ENCODE results near the gene POLR1G.

Gene POLR1G, protein sequence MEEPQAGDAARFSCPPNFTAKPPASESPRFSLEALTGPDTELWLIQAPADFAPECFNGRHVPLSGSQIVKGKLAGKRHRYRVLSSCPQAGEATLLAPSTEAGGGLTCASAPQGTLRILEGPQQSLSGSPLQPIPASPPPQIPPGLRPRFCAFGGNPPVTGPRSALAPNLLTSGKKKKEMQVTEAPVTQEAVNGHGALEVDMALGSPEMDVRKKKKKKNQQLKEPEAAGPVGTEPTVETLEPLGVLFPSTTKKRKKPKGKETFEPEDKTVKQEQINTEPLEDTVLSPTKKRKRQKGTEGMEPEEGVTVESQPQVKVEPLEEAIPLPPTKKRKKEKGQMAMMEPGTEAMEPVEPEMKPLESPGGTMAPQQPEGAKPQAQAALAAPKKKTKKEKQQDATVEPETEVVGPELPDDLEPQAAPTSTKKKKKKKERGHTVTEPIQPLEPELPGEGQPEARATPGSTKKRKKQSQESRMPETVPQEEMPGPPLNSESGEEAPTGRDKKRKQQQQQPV

DNA sequence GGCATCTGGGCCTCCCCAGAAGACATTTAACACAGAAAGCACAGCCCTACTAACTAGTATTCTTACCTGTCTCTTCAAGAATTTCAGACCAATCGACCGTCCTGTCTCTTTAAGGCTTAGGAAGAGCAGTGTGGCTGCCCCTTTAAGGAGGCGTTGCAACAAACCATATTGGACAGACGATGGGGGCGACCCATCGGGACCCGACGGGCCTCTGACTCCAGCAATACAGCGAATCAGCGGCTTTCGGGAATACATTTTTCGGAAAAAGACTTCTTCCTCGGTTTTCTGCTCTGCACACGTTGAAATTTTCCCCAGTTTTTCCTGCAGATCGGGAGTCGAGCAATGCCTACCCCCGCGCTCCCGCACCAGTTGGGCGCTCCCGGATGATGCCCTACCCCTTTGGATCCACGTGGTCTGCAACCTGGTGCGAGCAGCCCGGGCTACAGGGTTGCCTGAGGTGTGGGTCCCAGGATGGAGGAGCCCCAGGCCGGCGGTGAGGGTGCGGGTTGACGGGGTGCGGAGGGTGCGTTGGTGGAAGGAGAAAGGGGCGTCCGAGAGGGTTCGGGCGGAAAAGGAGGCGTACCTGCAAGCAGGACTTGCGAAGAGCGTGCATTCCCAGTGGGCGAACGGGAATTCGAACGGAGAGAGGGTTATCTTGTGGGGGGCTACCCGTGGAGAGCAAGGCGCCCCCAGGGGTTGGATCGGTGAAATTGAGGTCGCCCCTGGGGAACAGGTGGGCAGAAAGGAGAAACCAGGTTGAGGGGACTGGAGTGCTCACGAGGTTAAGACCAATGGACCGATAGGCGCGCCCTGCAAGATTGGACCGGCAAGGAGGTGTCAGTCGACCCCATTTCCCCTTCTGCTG, at the start of gene POLR1G:
Gene POLR1G, plus strand, starts transcription at position 419 of the 865 bp plus-strand sequence. Its CDS starts 53 bp downstream, at position 472.
- peak; percentile 87 for DNase-seq (ENCODE audit: low spot score)

DNA sequence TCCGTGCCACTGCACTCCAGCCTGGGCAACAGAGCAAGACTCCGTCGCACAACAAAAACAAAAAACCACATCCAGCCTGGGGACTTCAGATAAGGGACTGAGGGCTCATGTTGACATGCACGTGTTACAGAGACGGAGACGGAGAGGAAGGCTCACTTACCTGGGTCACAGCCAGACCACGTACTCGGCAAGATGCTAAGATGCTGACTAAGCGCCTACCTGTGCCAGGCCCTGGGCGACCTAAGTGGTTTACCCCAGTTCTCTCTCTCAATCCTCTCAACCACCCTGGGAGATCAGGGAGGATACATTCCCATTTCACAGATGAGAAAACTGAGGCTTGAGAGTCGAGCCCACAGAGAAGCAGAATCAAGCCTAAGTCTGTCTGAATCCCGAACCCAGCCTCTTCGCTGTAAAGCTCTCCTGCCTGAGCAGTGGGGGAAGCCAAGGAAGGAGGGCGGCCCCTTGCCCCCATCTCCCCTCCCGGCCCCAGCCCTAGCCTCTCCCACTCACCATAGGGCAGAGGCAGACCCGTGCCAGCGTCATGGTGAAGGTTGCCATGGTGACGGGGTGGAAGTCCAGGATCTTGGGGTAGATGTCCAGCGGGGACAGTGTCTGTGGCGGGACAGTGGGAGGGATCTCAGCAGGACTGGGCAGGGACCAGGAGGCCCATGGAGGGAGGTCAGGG, 49.5 kb upstream of the POLR1G start:
- DNase-seq (ENCODE audit: low spot score), result peak; percentile 74

DNA sequence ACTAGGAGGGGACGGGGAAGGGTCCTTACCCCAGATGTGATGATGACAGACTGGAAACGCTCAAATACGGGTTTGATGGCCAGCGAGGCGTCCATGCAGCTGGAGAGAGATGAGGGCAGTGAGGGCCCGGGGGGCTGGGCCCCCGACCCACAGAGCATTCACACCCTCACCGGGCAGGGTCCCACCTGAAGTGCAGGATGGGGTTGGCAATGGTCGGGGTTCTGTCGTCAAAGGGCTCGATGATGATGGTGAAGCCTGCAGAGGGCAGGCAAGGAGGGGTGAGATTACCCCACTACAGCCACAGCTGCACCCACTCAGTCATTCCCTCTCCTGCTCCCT, 49.0 kb upstream of the POLR1G start:
- DNase-seq (ENCODE audit: low spot score), result no peak

DNA sequence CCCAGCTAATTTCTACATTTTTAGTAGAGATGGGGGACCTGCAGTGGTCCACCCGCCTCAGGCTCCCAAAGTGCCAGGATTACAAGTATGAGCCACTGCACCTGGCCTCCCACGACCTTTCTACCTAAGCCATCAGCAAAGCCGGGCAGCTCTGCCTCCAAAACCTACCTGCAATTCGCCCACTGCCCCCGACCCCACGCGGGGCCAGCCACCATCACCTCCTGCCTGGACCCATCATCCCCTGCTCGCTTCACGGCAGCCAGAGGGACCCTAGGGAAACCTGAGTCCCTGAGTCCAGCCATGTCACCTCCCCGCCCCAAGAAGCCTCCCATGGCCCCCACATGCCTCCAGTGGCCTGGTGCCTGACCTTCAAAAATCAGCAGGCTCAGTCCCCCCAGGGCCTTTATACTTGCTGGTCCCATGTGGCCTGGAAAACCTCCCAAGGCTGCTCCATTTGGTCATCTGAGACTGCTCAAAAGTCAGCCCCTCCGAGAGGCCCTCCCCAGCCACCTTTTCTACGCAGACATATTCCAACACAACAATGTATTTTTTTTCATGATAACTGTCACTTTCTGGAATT, 48.1 kb upstream of the POLR1G start:
- DNase-seq (ENCODE audit: low spot score), result no peak

DNA sequence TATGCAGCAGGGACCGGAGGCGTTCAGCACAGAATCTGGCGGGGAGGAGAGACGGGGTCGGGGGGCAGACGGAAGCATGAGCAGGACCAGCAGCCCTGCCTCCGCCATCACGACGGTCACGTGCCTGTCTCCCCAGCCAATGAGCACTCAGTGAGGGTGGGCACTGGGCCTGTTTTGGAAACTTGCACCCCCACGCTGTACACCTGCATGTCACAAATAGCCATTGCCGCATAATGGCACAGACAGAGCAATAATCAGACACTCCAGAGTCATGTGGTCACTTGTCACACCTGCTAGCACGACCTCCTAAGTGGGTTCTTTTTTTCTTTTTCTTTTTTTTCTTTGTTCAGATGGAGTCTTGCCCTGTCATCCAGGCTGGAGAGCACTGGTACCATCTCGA, 44.8 kb upstream of the POLR1G start:
- no peak for DNase-seq (ENCODE audit: low spot score)

DNA sequence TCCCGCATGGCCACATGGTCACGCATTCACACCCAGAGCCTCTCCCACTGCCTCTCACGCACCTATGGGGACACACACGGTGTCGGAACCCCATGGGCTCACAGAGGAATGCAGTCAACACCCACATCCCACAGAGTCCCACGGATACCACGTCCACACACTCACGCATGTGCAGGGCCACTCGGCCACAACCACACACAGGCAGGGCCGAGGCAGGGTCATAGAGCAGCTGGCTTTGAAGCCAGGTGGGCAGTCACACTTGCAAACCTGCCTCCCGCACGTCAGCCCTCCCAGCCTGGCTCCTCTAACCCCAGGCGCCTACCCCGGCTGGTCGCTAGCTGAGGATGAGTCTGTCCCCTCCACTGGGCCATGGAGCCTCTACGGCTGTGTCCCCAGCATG, 44.2 kb upstream of the POLR1G start:
- DNase-seq (ENCODE audit: low spot score), result no peak

DNA sequence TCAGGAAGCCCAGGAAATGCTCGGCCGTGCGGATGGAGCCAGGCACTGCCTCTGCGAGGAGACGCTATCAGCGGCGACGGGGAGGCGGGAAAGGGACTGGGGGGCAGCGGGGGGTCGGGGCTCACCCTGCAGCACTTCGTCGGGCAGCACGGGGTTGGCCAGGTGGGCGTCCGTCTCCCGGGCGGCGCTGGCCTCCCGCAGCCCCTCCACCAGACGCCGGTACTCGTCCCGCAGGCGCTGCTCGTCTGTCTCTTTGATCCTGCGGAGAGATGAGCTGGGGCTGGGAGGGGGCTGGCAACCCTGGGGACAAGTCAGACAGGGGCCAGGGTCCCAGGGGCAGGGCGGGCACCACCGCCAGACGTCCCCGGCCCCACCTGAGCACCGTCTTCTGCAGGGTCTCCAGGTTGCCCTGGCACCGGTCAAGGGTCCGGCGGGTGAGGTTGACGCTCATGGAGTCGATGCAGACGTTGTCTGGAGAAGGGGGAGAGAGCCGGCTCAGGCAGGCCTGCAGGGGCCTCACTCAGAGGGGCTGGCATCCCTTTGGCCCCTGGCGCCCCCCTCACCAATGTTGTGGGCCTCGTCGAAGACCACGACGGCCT, 42.5 kb upstream of the POLR1G start:
- no peak for DNase-seq (ENCODE audit: low spot score)

DNA sequence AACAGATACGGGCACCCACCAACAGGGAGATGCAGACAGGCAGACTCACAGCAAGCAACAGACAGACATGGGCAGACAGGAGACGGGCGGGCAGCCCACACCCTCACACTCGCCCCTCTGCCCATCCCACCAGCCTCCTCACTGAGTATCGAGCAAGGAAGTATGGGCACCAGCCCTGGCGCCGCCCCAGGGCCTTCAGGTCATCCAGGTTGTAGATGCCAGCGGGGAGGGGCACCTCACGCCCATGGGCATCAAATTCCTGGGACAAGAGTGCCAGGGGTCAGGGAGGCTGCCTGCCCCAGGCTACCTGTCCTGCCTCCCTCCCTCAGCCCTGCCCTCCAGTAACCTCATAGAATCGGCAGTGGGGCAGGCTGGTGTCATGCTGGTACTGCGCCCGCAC, 41.7 kb upstream of the POLR1G start:
- DNase-seq (ENCODE audit: low spot score), result no peak

DNA sequence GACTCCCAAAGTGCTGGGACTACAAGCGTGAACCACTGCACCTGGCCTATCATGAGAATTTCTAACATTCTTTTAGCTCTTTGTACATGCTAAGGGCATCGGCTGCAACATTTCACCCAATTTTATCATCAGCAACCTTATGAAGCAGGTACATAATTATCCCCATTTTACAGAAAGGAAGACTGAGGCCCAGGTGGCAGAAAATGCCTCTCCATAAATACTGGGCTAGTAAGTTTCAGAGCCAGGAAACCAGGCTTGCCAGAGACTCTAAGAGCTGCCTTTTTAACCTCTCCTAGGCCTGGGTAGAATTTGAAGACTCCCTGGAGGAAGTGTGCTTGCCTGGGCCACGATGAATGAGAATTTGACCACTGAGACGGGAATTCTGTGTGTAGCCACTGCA, 38.3 kb upstream of the POLR1G start:
- no peak for DNase-seq (ENCODE audit: low spot score)

DNA sequence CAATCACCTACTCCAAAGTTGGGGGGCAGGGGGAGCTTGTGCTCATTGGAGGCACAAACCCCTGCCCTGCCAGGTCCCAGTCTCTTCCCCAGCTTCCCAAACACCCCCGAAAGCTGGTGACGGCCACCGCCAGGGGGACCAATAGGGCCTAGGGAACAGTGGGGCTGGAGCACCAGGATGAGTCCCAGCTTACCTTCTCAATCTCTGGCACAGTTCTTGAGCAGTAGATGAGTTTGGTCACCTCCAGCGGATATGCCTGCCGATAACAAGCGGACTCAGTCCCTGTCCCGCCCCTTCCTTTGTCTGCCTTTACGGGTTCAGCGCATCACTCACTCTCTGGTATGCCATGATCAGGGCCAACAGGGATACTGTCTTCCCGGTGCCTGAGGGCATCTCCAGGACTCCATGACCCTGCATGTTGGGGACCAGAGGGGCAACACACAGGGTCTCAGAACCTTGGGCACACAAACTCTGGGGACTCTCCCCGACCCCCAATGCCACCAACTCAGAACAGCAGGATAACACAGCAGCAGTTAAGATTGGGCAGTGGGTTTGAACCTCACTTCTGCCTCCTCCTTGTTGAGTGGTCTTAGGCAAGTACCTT, 37.6 kb upstream of the POLR1G start:
- no peak for DNase-seq (ENCODE audit: low spot score)

DNA sequence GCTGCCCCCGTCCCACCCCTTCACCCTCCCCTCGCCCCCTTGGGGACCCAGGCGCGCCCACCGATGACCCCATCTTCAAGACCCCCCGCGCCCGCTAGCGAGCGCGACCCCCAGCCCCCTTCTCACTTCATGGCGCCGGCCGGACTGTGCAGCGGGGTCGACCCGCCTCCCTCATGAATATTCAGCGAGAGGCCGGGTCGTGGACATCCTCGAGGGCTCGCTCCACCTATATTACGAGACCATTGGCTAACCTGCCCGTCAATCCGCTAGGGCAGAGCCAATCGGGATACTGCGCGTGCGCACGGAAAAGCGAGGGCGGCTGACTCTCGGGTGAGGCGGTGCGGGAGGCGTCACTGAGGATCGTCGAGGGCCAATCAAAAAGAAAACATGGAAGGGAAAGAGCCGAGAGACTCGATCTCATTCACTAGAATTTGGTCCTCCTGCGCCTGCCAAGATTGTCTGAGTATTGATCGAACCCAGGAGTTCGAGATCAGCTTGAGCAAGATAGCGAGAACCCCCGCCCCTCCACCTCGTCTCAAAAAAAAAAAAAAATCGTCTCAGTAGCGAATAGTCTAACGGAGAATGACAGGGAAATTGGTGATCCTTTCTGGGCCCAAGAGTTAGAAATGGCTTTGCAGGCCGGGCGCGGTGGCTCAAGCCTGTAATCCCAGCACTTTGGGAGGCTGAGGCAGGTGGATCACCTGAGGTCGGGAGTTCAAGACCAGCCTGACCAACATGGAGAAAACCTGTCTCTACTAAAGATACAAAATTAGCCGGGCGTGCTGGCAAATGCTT, 35.8 kb upstream of the POLR1G start, which contains the start of gene ERCC2:
Gene ERCC2, minus strand, starts transcription at position 164 of the 795 bp plus-strand sequence. Its CDS starts 33 bp downstream, at position 131.
- DNase-seq (ENCODE audit: low spot score), result peak; percentile 99

DNA sequence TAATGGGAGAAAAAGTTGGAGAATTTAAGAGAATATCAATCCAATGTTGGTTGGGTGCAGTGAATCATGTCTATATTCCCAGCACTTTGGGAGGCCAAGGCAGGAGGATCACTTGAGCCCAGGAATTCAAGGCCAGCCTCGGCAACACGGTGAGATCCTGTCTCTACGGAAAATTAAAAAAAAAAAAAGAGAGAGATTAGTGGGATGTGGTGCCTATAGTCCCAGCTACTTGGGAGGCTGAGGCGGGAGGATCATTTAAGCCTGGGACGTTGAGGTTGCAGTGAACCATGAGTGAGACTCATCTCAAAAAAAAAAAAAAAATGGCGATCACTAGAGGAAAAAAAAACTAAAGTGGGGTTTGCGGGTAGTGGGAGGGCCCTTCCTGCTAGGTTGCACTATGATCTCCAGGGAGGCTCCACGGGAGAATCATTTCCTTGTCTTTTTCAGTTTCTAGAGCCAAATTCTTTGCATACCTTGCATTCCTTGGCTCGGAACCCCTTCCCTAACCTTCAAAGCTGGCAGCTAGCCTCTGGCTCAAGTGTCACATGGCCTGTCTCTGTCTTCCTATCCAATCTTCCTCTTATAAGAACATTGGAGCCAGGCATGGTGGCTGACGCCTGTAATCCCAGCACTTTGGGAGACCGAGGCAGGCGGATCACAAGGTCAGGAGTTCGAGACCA, 30.3 kb upstream of the POLR1G start:
- no peak for DNase-seq (ENCODE audit: low spot score)

DNA sequence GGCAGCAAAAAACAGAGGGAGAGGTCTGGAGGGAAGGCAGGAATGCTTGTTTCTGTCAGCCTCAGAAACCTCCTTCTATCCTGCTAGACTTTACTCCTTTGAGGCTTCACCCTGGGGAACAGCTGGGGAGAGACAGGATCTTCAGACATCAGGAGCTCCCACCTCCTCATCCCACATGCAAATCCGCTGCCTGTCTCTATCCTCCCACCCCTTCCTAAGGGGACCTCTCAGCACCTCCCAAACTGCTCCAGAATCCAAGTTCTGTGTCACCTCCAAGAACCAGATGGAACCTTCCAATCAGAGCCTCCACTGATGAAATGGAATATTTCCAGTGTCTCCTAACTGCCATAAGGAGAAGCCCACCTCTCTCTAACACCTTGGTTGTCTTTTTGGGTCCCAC, 26.3 kb upstream of the POLR1G start:
- no peak for DNase-seq (ENCODE audit: low spot score)

DNA sequence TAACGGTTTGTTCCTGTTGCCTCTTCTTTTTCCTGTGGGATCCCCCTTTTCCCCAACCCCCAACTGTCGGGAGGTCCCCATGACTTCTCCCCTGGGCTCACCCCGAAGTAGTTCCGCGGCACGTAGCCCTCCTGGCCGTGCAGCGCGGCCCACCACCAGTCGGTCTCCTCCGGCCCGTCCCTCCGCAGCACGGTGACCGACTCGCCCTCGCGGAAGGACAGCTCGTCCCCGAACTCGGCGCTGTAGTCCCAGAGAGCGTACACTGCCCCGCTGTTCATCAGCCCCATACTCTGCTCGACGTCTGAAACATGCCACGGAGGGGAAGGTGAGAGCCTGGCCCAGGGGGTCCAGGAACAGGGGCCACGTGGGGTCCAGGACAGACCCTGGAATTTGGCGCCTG, 24.0 kb upstream of the POLR1G start:
- no peak for DNase-seq (ENCODE audit: low spot score)

DNA sequence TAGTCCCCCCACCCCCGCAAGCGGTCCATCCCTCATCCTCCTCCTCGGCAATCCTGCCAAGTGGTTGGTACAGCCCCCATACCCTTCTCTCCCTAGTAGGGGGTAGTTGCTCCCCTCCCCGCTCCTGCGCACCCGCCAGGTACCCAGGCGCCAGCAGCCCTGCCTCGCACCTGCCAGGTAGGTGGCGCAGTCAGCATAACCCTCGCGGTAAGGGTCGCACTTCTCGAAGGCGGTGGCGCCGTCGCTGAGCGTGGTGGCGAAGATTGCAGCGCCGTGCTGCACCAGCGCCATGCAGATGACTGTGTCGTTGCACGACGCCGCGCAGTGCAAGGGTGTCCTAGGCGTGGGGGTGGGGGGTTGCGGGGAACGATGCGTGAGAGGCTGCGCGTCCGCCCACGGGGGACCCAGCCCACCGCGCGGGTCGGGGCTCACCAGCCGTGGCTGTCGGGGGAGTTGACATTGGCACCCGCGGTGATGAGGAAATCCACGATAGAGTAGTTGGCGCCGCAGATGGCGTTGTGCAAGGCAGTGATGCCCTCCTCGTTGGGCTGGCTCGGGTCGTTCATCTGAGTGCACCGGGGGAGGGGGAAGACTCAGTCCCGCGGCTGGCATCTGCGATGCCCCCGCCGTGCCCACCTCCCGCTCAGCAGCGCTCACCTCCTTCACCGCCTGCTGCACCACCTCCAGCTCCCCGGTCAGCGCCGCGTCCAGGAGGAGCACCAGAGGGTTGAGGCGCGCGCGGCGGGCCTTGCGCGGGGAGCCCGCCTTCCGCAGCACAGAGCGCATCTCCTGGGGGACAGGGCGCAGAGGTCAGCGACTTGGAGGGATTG, 20.8 kb upstream of the POLR1G start:
- DNase-seq (ENCODE audit: low spot score), result no peak

DNA sequence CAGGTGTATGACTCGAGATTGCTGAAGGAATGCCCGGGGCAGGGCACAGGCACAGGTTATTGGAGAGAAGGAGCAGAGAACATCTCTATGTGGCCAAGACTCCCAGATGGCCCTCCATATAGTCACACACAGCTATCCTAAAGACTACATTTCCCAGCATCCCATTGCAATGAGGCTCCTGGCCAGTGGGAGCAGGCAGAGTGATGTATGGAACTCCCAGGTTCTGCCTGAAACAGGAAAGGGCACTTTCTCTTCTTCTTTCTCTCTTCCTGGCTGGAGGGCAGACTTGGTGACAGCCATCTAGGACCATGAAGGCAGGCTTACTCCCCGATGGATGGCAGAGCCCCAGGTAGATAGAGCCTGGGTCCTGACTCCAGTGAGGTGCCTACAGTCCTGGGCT, 15.1 kb upstream of the POLR1G start:
- DNase-seq (ENCODE audit: low spot score), result no peak

DNA sequence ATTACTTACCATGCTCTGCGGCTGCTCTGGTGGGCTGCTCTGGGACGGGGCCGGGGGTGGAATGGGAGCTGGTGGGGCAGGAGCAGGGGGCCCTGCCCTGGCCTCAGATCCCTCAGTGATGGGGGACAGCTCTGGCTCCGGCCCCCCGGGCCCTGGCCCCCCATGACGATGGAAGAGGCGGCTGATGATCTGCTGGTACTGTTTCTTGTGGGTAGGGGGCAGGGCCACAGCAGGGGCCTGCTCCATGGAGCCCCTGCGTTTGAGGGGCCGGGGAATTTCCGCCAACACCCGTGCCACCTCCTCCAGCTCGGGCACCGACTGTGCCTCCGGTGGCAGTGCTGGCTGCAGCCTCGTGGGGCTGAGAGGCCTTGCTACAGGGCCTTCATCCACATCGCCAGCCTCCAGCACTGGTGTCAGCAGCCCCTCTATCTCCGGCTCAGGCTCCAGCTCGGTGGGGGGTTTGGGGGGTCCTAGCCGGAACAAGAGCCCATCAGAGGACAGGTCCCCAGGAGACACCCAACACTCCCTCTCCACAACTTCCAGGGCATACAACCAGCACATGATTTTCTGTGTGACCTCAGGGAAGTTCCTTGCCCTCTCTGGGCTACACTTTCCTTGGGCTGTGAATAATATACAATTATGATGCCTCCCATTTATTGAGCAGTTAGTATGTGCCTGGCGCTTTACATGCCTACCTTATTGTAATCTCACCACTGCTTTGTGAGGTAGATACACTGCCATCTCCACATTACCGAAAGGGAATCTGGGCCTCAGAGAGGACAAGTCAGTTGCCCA, 14.4 kb upstream of the POLR1G start:
- DNase-seq (ENCODE audit: low spot score), result no peak

All from hematopoietic multipotent progenitor cell treated with erythropoietin and hydrocortisone succinate and interleukin-3 and kit ligand, for 15 days (in vitro differentiated cells).